HepG2 (cell line): ENCODE measurements around the gene DPP6.

Experiments used
- CTCF ChIP-seq: sonication (generic); formaldehyde crosslinking; IDR thresholded peaks from 2 replicates; pipeline ENCODE4 v1.5.0; 2020; ENCODE audit warnings: mild to moderate bottlenecking, missing genetic modification reagents, moderate library complexity
- ESRRA ChIP-seq: sonication (generic); formaldehyde crosslinking; IDR thresholded peaks from 2 replicates; pipeline ENCODE4 v1.5.1; 2020; ENCODE audit warnings: mild to moderate bottlenecking, low read depth, missing genetic modification reagents
- EZH2 ChIP-seq: conservative IDR thresholded peaks from 2 replicates; pipeline ENCODE4 v1.6.1; 2012; ENCODE audit warnings: mild to moderate bottlenecking, low read depth, low read length, moderate library complexity
- GTF2F1 ChIP-seq: fragments of 150-350 bp; IDR thresholded peaks from 2 replicates; pipeline ENCODE4 v1.6.1; 2014; ENCODE audit warnings: low read length
- HOXA3 ChIP-seq: sonication (generic); formaldehyde crosslinking; IDR thresholded peaks from 2 replicates; pipeline ENCODE4 v1.5.0; 2020; ENCODE audit warnings: missing genetic modification reagents
- MIXL1 ChIP-seq: IDR thresholded peaks from 2 replicates; pipeline ENCODE4 v1.6.1; 2016
- TAF1 ChIP-seq: sonication (generic); formaldehyde crosslinking; IDR thresholded peaks from 2 replicates; pipeline ENCODE4 v1.4.0; 2020; ENCODE audit warnings: missing genetic modification reagents
- ZNF460 ChIP-seq: sonication (generic); formaldehyde crosslinking; IDR thresholded peaks from 2 replicates; pipeline ENCODE4 v1.5.1; 2020; ENCODE audit warnings: missing genetic modification reagents, mild to moderate bottlenecking, borderline replicate concordance
- ZNF614 ChIP-seq: IDR thresholded peaks from 2 replicates; pipeline ENCODE4 v1.6.1; 2018; ENCODE audit warnings: missing biosample characterization, missing genetic modification reagents, inconsistent platforms, borderline replicate concordance
- ZNF639 ChIP-seq: conservative IDR thresholded peaks from 2 replicates; pipeline ENCODE4 v1.6.1; 2018; ENCODE audit warnings: missing genetic modification reagents

- TF ChIP-seq TAF1 (CRISPR knock-in tag) (no peak), ESRRA (no peak), ZNF614 (CRISPR knock-in tag) (no peak), GTF2F1 (no peak), ZNF639 (no peak), HOXA3 (CRISPR knock-in tag) (no peak), CTCF (no peak), EZH2 (no peak), ZNF460 (no peak), MIXL1 (CRISPR knock-in tag) (no peak)
Observed at GRCh38 chr7:154852205-154852604, 800.0 kb downstream of the DPP6 start.
